Measurements from ENCODE around the gene SEMA5A.
A peak's percentile ranks its signal among the peaks of the same experiment; 100 is the strongest.

Gene SEMA5A

DNA sequence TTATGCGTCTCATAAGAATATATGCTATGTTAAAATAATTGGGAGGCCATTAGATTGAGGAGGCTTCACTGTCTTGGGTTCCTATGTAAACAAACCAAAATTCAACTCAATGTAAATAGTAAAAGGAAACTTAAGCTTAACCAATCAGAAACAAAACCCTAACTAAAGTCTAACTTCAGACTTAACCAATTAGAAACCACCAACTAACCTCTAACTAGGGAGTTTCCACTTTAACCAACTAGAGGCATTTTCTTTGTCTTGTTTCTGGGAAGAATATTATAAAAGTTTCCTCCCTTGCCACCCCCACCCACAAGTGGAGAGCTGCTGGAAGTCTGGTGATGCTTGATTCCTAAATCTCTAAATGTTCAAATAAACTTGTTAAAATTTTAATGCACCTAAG, 214.5 kb downstream of the SEMA5A start:
- no peak for DNase-seq (ENCODE audit: low read depth)

DNA sequence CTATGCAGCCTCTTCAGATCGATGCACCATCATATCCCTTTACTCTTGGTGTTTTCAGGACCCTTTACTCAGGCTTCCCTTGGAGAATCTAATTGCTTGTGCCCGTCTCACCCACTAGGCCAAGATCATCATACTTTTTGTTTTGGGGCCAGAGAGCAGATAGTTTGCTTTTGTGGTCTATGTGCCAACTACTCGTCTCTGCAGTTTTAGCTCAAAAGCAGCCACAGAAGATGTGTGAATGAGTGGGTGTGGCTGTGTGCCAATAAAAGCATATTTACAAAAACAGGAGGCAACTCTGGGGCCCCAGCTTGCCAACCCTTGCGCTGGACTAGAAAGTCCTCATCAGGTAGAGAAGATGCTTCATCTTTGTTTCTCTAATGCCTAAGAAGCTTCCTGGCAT, 216.8 kb downstream of the SEMA5A start:
- no peak for DNase-seq (ENCODE audit: low read depth)

DNA sequence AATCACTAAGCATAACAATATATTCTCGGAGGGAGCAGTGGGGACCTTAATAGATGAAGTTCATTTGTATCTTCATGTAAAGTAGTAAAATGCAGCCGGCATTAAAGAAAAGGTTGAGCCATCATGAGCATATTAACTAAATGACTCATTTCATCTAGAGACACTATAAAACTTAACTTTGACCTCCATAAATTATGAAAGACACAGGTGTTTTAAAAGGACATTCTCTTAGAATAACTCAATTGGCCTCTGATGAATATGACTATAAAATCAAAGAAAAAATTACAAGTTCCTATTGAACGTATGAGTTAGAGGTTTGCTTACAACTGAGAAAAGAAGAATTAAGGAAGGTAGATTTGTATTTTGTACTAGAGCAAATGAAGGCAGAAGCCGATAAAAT, 220.3 kb downstream of the SEMA5A start:
- DNase-seq (ENCODE audit: low read depth) = no peak

DNA sequence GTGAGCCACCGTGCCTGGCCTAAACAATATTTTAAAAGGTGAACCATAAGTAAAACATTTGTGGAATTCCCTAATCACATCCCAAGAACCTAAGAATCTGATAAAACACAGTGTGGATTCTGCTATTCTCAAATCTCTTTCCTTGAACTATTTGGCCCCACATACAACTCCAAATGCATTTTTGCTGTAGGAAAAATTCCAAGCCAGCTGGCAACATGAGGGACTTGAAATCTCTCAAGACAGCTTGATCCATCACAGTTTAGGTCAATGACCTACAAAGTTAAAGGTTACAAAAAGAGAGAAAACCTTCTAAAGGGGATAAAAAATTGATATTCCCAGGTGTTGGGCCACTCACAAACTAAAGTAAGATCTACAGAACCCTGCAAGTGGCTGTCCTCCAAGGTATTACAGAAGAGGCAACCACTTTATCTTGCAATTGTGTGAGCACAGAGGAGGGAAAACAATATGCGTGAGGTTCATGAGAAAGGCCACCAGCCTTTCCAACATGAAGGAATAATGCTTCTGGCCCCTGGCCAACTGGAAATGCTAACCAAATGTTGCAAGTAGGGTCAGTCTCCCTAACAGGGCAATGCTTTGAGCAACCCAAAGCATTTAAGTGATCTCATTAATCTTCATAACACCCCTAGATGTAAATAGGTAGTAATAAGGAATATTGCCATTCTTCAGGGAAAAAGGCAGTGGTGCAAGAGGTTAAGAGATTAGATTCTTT, 221.4 kb downstream of the SEMA5A start:
- peak; percentile 43 for DNase-seq (ENCODE audit: low read depth)

DNA sequence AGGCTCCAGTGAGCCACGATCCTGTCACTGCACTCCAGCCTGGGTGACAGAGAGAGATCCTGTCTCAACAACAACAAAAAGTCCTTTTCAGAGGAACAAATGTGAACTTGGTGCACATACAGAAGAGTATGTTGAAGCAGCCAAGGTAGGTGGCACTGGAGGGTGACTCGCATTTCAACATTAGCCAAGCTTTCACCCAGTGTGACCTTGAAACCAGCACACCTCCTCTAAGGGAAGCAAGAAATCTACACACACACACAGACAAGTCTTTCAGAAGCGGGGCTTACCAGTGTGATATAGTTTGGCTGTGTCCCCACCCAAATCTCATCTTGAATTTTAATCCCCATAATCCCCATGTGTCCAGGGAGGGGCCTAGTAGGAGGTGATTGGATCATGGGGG, 225.2 kb downstream of the SEMA5A start:
- DNase-seq (ENCODE audit: low read depth) = no peak

DNA sequence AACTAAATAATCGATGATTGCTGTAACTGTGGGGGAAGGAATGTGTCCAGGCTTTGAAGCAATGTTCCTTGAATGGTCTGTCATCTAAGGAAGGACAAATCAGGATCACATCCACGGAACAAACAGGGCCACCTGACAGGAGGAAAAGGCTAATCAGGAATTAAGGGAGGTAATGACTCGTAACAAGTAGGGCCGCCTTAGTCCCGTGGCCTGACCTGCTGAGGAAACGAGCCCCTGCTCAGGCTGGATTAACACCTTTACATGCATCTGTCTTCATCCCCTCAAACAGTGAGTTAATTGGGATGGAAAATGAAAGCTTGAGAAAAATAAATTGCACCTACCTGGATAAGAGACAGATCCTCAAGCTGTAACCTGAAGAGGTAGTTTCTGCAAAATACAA, 227.8 kb downstream of the SEMA5A start:
- no peak for DNase-seq (ENCODE audit: low read depth)

DNA sequence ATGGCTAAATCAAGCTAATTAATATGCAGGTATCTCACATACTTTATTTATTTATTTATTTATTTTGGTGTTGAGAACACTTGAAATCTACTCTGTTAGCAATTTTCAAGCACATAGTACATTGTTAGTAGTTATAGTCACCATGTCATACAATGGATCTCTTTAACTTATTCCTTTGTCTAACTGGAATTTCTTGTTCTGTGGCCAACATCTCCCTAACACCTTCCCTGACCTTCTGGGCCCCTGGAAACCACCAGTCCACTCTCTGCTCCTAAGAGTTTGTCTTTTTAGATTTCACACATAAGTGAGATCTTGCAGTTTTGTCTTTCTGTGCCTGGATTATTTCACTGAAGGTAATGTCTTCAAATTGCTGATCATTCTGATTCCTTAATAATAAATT, 229.1 kb downstream of the SEMA5A start:
- DNase-seq (ENCODE audit: low read depth) = no peak

DNA sequence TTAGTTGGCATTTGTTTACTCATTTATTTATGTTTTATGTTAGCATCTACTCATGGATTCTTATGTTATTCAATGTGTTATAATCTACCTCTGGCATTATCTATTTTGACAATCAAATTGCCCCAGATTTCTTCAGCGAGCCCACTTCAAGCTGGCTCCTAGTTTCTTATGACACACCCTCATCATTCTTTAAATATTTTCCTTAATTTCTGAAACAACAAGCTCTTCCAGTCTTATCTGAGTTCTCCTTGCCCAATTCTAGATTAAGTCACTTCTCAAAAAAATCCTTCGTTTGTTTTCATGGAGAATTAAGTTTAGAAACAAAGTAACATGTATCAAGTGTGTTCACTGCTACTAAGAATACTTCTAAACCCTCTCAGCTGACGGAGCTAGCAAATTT, 229.8 kb downstream of the SEMA5A start:
- DNase-seq (ENCODE audit: low read depth) = no peak

DNA sequence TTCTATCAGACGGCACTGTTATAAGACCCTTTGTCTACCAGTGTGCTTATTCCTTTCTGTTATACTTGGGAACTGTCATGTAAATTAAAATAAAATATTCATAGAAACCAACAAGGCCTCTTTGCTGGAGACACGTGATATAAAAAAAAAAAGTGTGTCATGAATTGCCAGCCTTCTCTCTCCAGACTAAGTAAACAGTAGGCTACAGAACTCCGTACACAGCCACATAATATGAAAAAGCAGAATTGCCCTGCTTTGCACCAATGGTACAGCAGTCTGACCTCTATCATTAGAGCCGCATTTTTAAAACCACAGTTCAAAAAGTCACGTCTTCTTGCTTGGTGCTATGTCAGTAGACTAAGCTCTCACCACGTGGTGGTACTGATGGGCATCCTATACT, 231.3 kb downstream of the SEMA5A start:
- no peak for DNase-seq (ENCODE audit: low read depth)

DNA sequence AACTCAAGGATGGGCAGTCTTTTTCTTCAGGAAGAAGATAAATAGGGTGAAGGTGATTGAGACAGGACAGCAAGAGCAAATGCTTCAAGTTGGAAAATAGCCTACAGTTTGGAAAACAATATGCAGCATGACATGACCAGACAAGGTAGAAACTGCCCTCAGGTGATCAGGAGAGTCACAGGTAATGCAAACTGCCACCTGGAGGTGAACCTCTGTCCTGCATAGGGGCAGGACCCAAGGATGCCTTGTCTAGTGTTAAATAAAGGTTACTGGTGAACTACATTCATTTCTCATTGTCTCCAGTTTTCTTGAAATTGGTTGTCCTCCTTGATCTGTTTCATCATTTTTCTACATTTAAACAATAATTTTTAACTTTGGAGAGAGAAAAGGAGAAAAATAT, 232.1 kb downstream of the SEMA5A start:
- no peak for DNase-seq (ENCODE audit: low read depth)

DNA sequence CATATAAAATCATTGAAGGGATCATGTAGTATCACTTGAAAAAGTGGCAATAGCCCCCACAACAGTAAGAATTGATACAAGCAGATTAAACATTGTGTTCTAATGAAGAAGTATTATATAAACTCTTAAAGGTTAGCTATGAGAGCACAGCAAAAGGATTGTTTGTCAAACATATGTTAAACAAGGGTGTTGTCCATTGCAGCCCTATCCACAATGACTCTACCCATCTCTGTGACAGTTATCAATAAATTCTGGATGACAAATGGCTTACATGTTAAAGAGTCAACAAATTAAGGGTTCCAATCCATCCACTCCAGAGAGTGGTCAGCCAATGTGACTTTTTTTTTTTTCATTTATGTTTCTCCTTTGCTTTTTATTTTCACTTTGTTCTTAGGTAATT, 238.7 kb downstream of the SEMA5A start:
- no peak for DNase-seq (ENCODE audit: low read depth)

DNA sequence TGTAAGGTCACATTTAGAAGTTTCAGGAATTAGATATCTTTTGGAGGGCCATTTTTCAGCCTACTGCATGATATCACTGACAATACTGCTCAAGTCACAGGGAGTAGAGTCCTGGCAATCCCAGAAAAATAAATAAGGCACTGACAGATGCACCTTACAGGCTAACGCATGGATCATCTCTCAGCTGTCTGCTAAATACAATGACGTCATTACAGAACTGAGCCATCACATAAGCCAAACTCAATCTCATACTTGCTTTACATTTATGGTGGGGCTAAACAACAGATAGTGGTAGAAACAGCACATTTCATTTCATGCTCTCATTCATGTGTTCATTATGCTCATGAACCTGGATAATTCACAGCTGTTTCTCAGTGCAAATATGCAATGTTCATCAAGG, 243.7 kb downstream of the SEMA5A start:
- peak; percentile 42 for DNase-seq (ENCODE audit: low read depth)

DNA sequence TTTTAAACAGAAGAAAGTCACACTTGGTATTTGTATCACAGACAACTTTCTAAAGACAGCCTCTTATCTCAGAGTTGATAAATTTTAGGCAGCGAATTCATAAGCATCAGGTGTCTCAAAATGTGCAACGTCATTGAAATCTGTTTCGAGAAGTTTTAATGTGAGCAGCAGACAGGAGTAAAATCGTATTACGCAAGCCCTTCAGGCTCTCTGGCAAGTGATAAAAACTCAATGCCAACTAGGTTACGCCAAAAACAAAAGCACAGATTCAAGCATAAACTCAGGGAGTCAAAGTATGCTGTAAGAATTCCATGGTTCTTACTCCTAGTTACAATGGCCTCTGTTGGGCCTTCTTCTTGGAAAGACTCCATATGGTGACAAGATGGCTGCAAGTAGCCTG, 244.7 kb downstream of the SEMA5A start:
- DNase-seq (ENCODE audit: low read depth) = no peak

DNA sequence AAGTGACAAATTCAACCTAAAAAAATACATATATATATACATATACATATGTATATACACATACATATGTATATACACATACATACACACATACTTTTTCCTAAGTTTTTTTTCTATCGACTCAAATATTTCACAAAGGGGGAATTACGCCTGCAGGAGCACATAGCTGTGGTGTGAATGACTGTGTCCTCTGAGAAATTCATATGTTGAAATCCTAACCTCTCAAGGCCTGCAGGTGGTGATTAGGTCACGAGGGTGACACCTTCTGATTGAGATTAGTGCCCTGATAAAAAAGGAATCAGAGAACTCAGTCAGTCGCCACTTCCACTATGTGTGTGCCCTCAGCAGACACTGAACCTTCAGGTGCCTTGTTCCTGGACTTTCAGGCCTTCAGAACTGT, 248.7 kb downstream of the SEMA5A start:
- no peak for DNase-seq (ENCODE audit: low read depth)

DNA sequence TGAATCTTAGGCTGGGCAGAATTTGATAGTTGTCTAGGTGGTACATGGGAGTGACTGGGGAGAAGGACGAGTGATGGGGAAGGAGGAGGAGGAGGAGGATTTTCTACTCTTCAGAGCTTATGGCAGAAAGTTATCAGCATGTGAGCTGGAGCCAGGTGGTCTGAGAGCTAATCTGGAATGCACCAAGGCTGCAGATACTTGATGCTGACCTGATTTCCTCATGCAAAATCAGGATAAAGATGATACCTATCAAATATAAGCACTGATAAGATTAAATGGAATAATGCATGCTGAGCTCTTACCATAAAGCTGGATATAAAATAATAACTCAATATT, 250.4 kb downstream of the SEMA5A start:
- no peak for DNase-seq (ENCODE audit: low read depth)

DNA sequence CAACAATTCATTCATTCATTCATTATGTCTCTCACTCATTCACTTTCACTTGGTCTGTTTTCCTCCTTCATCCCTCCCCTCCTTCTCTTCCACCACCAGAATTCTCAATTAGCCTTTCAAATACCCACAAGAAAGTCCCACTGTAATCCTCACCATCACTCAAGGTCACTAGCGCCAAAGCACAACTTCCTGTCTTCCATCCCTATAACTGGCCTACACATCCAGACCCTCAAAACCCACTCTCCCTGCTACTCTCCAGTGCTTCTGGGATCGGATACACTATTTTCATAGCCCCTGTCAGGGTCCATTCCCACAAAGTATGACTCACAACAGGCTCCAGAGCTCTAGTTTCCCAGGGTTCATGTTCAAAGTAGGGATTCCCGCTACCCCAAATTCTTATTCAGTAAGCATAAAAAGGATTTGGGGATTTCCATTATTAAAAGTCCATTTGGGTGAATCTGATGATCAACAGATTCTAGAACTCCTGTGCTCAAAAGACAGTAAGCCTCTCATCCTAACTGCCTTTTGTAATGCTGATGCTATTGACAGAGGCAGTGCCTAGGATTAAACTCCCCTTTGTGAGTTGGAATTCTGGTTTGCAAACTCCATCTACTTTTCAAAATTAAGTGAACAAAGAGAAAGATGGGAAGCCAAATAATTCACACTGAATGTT, 250.9 kb downstream of the SEMA5A start:
- no peak for DNase-seq (ENCODE audit: low read depth)

DNA sequence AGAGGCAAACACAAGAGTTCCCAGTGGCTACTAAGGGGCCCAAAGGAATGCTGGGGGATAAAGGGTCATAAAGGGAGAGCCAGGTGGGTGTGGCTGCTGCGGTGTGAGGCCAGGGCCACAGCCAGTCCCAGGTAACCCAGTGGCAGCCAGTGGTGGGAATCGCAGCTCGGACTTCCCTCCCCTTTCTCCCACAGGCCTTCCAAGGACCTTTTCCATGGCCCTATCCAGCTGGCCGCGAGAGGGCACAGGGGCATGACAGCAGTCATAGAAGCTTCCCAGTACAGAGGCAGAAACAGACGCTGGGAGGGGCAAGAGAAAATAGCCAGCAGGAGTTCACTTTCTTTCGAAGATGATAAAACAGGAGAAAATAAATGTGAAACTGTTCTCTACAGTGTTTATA, 257.6 kb downstream of the SEMA5A start:
- no peak for DNase-seq (ENCODE audit: low read depth)

DNA sequence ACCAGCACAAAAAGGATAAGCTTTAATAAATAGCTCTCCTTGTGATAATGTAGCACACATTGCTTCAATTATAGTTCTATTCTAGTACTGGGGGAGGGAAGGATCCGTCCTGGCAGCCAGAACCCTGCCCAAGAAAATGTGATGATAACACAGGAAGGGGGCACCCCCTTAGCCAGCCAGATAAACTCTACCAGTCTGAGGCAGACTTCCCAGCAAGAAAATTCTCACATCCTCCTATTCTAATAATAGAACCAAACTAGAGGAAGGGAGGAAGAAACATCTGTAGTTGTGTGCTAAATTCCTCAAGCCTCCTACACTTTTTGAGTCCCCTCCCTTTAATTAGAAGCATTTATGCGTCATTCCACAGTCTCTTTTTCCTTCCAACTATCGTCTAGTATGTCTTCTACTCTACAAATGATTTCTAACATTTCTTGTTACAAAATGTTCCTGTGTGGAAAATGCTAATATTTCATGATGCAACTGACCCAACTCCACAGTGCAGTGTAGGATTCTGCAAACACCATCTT, 261.0 kb downstream of the SEMA5A start:
- peak; percentile 89 for DNase-seq (ENCODE audit: low read depth)

DNA sequence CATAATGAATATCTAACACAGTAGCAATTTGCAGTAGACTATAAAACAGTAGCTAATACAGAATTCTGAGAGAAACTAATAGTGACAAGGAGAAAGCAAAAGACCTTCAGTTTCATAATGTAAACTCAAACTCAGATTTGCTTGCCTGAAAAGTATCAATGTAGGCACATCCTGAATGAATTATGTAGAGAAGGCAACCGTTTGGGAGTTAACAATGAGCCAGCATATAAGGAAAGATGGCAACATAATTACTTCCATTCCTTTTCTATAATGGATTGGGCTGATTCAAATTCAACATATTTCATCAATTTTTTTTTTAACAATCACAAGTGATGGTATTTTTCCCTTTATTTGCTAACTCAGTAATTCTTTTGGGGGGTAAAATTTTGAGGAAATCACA, 261.6 kb downstream of the SEMA5A start:
- DNase-seq (ENCODE audit: low read depth) = no peak

DNA sequence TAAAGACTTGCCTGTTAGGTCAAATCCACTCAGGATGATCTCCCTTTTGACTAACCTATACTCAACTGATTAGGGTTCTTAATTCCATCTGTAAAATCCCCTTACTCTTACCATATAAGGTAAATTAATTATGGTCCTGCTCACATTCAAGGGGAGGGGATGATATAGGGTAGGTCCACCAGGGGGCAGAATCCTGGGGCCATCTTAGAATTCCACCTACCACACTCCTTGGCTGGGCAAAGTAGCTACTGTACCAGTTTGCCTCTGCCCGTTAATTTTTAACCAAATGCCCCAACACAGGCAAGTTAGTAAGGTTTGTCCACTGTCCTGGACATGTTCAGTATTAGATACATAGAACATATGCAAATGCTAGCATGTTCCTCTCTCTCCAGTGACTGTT, 262.4 kb downstream of the SEMA5A start:
- no peak for DNase-seq (ENCODE audit: low read depth)

DNA sequence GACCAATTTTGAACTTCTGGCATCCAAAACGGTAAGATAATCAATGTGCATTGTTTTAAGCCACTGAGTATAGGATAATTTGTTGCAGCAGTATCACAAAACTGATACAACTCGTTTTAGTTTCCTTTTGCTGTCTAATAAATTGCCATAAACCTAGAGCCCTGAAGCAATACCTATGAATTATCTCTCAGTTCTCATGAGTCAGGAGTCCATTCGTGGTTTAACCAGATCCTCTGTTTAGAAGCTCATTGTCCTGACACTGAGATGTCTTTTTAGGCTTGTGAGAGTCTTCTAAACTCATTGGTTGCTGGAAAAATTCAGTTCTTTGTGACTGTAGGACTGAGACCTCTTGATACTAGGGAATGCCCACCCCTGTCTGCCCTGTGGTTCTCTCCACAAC, 262.9 kb downstream of the SEMA5A start:
- DNase-seq (ENCODE audit: low read depth) = peak; percentile 52

DNA sequence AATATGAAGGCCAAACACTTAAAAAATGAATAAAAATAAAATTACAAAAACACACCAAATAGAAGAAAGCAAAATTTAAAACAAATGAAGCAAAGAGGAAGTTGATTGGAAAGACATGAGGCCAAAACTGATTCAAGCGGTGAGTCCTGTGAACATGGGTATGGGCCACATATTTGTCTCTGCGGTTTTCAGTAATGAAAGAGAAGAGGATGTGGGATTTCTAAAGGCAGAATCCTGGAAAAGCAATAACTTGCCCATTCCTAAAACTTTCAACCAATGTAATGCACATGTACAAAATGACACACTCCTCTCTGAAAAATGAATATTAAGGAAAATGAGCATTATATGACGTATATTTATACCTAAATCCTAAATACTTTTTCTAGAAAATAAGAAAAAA, 263.7 kb downstream of the SEMA5A start:
- DNase-seq (ENCODE audit: low read depth) = peak; percentile 60

DNA sequence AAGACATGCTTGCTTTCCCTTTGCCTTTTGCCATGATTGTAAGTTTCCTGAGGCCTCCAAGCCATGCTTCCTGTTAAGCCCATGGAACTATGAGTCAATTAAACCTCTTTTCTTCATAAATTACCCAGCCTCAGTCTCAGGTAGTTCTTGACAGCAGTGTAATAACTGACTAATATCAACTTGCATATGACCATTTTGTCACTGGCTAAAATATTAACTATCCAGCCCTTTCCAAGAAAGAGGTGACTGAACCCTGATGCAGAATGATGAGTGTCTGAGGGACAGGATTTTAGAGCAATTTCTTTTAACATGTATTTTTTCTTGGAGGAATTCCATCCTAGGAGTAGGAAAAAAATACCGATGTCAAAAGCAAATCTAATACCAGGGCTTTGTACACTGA, 266.1 kb downstream of the SEMA5A start:
- no peak for DNase-seq (ENCODE audit: low read depth)

Measured in EH (cell line).